HepG2 (cell line): ENCODE results near the gene SLC43A1. TPM values are rescaled to one million over a fixed set of nuclear protein-coding genes. Genes with fewer than 3 reads are reported as not detected.

Source experiments
- ARNT2 ChIP-seq: sonication (generic); formaldehyde crosslinking; IDR thresholded peaks from 2 replicates; pipeline ENCODE4 v1.8.0; 2022; ENCODE audit warnings: mild to moderate bottlenecking, low read depth, missing genetic modification reagents, moderate library complexity
- EED ChIP-seq: sonication (generic); formaldehyde crosslinking; IDR thresholded peaks from 2 replicates; pipeline ENCODE4 v1.5.0; 2020; ENCODE audit warnings: mild to moderate bottlenecking, missing genetic modification reagents
- KLF9 ChIP-seq: IDR thresholded peaks from 2 replicates; pipeline ENCODE4 v1.6.1; 2016; ENCODE audit warnings: low read depth
- NFYC ChIP-seq: IDR thresholded peaks from 2 replicates; pipeline ENCODE4 v1.6.1; 2016; ENCODE audit warnings: missing genetic modification reagents, missing compliant biosample characterization
- RBM22 ChIP-seq: fragments of 200-400 bp; formaldehyde crosslinking; optimal IDR thresholded peaks from 2 replicates; pipeline ENCODE3; 2017; ENCODE audit warnings: mild to moderate bottlenecking, low read length, moderate library complexity
- RXRA ChIP-seq: sonication (generic); formaldehyde crosslinking; IDR thresholded peaks from 2 replicates; pipeline ENCODE4 v1.5.1; 2020; ENCODE audit warnings: missing genetic modification reagents
- STAT5B ChIP-seq: sonication (generic); formaldehyde crosslinking; IDR thresholded peaks from 2 replicates; pipeline ENCODE4 v1.4.0; 2020; ENCODE audit warnings: missing genetic modification reagents
- TEAD2 ChIP-seq: sonication (generic); formaldehyde crosslinking; IDR thresholded peaks from 2 replicates; pipeline ENCODE4 v1.9.0; 2021; ENCODE audit warnings: missing genetic modification reagents
- XBP1 ChIP-seq: sonication (generic); formaldehyde crosslinking; IDR thresholded peaks from 2 replicates; pipeline ENCODE4 v1.5.0; 2020; ENCODE audit warnings: missing genetic modification reagents
- ZC3H4 ChIP-seq: sonication (generic); formaldehyde crosslinking; IDR thresholded peaks from 2 replicates; pipeline ENCODE4 v1.4.0; 2020; ENCODE audit warnings: missing genetic modification reagents, borderline replicate concordance
- ZFAT ChIP-seq: sonication (generic); formaldehyde crosslinking; conservative IDR thresholded peaks from 2 replicates; pipeline ENCODE4 v1.8.1; 2023; ENCODE audit warnings: missing genetic modification reagents, inconsistent platforms
- ZFP36 ChIP-seq: fragments of 150-350 bp; IDR thresholded peaks from 2 replicates; pipeline ENCODE4 v1.6.1; 2018; ENCODE audit warnings: borderline replicate concordance, low read length, low read depth; ENCODE audit not compliant: partially characterized antibody
- ZNF101 ChIP-seq: sonication (generic); formaldehyde crosslinking; IDR thresholded peaks from 2 replicates; pipeline ENCODE4 v1.4.0; 2020; ENCODE audit warnings: mild to moderate bottlenecking, low read depth, missing genetic modification reagents, borderline replicate concordance
- ZNF317 ChIP-seq: sonication (generic); formaldehyde crosslinking; IDR thresholded peaks from 2 replicates; pipeline ENCODE4 v1.5.0; 2020; ENCODE audit warnings: mild to moderate bottlenecking, missing genetic modification reagents
- ZNF543 ChIP-seq: sonication (generic); formaldehyde crosslinking; IDR thresholded peaks from 2 replicates; pipeline ENCODE4 v1.4.0; 2020; ENCODE audit warnings: mild to moderate bottlenecking, missing genetic modification reagents
- ZNF556 ChIP-seq: sonication (generic); formaldehyde crosslinking; IDR thresholded peaks from 2 replicates; pipeline ENCODE4 v1.4.0; 2020; ENCODE audit warnings: mild to moderate bottlenecking, missing genetic modification reagents, borderline replicate concordance
- ZNF780A ChIP-seq: sonication (generic); formaldehyde crosslinking; IDR thresholded peaks from 2 replicates; pipeline ENCODE4 v1.8.0; 2022; ENCODE audit warnings: mild to moderate bottlenecking, missing genetic modification reagents, moderate library complexity
- polyA plus RNA-seq, 8 experiments: library from polyadenylated mRNA; depleted of rRNA in 3 of 8; stranded (reverse) in 7 of 8; unstranded in 1 of 8; fragments of >200 nt; fragmentation: Illumina TruSeq in 4 of 8; extraction: Trizol in 4 of 8; gene quantifications; 2 replicates each; pipeline versions ENCODE4 v1.2.1 to v1.2.3, GENCODE V29; 2011 to 2016; ENCODE audit warnings: low read depth in 4 of 8, missing spikeins in 1 of 8, mixed read lengths in 1 of 8; ENCODE audit not compliant: insufficient read depth in 1 of 8
- total RNA-seq, 5 experiments: library from RNA; depleted of rRNA; stranded (reverse); fragments of >200 nt; fragmentation: Illumina TruSeq; extraction: Trizol; gene quantifications; 2 replicates each; pipeline ENCODE4 v1.2.3, GENCODE V29; 2016; ENCODE audit warnings: low read depth in 1 of 5
- TF ChIP-seq, protein P1 (sequence below): sonication (generic); formaldehyde crosslinking; IDR thresholded peaks from 2 replicates; pipeline ENCODE4 v1.4.0; 2020; ENCODE audit warnings: missing genetic modification reagents; ENCODE audit errors: not compliant biosample characterization
- TF ChIP-seq, protein P2 (sequence below): fragments of 450-650 bp; IDR thresholded peaks from 2 replicates; pipeline ENCODE4 v1.6.1; 2017
- TF ChIP-seq, protein P3 (sequence below): sonication (generic); formaldehyde crosslinking; IDR thresholded peaks from 2 replicates; pipeline ENCODE4 v1.4.0; 2020; ENCODE audit warnings: missing genetic modification reagents
- TF ChIP-seq, protein P4 (sequence below): sonication (generic); formaldehyde crosslinking; conservative IDR thresholded peaks from 2 replicates; pipeline ENCODE4 v1.5.0; 2020; ENCODE audit warnings: missing genetic modification reagents

The SLC43A1 gene
- total and polyA plus RNA-seq, 2 of the 13 experiments (the other 11 are each of a cell fraction or from before 2014, with no cell fraction given), result 72.3 to 87.6 TPM

DNA sequence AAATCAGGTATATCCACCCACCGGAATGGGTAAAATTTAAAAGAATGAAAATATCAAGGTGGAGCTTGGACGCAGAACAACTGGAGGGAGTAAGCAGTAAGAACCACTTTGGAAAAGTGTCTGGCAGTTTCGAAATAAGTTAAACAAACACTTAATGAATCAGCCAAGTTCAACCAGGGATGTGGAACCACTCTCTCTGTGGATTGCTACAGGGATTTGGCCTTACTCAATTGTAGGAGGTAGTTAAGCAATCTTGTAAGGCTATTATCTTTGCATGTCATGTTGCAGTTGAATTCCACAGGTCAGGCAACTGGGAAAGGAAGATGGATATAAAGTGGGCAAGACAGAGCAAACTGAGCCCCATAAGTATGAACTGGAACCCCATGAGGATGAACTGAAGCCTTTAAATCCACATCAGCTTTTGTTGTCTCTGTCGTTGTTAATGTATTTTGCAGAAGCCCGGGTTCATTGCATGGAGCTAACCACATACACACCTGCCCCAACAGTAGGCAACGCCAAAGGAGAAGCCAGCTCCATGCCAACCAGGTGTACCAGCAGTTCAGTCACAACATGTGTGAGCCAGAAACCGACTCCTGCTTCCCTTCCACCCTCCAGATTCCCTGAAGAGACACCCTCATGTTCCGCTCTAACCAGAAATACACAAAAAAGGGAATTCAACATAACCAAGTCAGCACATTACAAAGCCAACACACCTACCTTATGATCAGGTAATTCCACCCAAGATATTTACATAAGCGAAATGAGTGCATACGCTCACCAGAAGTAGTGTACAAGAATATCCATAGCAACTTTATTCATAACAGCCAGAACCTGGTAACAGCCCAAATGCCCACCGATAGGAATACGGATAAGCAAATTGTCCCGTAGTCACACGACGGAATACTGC lies 80.6 kb downstream of the SLC43A1 start (continued):
- TF ChIP-seq ZNF101 (CRISPR knock-in tag) (no peak), RXRA (CRISPR knock-in tag) (peak; percentile 21; the same call in 1 of the 2 replicates), ZNF543 (CRISPR knock-in tag) (no peak), ZNF556 (CRISPR knock-in tag) (0 out of 2 replicates have a peak, but pooled peaks have one; percentile 30), ZNF317 (no peak), ARNT2 (CRISPR knock-in tag) (0 out of 2 replicates have a peak, but pooled peaks have one; percentile 45), STAT5B (CRISPR knock-in tag) (no peak), ZC3H4 (CRISPR knock-in tag) (no peak), ZNF780A (CRISPR knock-in tag) (no peak), KLF9 (CRISPR knock-in tag) (no peak), ZFP36 (no peak), NFYC (CRISPR knock-in tag) (no peak), TEAD2 (CRISPR knock-in tag) (no peak), RBM22 (no peak), XBP1 (CRISPR knock-in tag) (no peak), EED (no peak), ZFAT (CRISPR knock-in tag) (no peak)
- TF ChIP-seq, protein P1, sequence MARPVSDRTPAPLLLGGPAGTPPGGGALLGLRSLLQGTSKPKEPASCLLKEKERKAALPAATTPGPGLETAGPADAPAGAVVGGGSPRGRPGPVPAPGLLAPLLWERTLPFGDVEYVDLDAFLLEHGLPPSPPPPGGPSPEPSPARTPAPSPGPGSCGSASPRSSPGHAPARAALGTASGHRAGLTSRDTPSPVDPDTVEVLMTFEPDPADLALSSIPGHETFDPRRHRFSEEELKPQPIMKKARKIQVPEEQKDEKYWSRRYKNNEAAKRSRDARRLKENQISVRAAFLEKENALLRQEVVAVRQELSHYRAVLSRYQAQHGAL, result no peak
- TF ChIP-seq, protein P2, sequence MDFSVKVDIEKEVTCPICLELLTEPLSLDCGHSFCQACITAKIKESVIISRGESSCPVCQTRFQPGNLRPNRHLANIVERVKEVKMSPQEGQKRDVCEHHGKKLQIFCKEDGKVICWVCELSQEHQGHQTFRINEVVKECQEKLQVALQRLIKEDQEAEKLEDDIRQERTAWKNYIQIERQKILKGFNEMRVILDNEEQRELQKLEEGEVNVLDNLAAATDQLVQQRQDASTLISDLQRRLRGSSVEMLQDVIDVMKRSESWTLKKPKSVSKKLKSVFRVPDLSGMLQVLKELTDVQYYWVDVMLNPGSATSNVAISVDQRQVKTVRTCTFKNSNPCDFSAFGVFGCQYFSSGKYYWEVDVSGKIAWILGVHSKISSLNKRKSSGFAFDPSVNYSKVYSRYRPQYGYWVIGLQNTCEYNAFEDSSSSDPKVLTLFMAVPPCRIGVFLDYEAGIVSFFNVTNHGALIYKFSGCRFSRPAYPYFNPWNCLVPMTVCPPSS, result no peak
- TF ChIP-seq, protein P3, sequence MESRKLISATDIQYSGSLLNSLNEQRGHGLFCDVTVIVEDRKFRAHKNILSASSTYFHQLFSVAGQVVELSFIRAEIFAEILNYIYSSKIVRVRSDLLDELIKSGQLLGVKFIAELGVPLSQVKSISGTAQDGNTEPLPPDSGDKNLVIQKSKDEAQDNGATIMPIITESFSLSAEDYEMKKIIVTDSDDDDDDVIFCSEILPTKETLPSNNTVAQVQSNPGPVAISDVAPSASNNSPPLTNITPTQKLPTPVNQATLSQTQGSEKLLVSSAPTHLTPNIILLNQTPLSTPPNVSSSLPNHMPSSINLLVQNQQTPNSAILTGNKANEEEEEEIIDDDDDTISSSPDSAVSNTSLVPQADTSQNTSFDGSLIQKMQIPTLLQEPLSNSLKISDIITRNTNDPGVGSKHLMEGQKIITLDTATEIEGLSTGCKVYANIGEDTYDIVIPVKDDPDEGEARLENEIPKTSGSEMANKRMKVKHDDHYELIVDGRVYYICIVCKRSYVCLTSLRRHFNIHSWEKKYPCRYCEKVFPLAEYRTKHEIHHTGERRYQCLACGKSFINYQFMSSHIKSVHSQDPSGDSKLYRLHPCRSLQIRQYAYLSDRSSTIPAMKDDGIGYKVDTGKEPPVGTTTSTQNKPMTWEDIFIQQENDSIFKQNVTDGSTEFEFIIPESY, result 0 out of 2 replicates have a peak, but pooled peaks have one; percentile 14
- TF ChIP-seq, protein P4, sequence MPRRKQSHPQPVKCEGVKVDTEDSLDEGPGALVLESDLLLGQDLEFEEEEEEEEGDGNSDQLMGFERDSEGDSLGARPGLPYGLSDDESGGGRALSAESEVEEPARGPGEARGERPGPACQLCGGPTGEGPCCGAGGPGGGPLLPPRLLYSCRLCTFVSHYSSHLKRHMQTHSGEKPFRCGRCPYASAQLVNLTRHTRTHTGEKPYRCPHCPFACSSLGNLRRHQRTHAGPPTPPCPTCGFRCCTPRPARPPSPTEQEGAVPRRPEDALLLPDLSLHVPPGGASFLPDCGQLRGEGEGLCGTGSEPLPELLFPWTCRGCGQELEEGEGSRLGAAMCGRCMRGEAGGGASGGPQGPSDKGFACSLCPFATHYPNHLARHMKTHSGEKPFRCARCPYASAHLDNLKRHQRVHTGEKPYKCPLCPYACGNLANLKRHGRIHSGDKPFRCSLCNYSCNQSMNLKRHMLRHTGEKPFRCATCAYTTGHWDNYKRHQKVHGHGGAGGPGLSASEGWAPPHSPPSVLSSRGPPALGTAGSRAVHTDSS (CRISPR knock-in tag), result no peak
